ENCODE measurements around the gene PYGO2.

Gene PYGO2

DNA sequence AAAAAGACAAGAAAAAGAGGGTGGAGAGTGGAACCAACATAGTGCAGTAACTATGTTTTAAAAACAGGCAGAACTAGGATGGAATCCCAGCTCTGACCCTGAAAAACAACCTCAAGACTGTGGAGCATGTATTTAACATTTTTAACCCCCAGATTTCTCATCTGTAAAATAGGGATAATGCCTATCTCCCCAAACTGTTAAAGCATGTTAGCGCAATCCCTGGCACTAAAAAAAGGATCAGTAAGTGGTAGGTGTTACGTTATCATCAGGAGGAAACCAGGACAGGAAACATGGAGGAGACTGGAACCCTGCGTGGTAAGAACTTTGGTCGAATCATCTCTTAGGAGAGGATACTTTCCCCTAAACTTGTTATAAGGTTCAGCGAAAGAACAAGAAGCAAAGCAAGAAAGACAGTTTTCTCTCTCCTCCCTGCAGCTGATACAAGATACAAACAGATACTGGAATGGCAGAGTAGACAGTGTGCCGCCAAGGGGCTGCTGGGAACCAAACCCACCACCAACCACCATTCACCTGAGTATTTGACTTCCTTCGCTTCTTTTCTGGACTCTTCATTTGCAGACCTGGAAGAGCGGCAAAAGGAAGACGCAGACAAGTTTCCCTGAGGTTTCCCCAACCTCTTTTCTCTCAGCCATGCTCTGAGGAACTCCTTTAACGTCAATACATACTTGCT, 991 bp downstream of the PYGO2 start:
- DNase-seq (ENCODE audit: low spot score): no peak

DNA sequence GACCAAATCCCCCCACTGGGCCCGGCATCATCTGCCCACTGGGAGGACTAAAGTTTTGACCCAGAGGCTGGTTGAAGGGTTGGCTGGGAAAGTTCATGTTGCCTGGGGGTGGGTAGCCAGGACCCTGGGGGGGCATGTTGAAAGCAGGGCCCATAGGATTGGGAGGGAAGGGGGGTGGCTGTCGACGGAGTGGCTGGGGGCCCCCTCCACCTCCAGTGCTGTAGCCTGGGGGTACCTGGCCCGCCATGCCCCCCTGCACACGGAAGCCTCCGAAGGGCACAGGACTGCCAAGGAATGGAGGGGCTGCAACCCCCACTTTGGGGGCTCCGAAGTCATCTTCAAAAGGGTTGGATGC, 2.2 kb downstream of the PYGO2 start:
- no peak for DNase-seq (ENCODE audit: low spot score)

DNA sequence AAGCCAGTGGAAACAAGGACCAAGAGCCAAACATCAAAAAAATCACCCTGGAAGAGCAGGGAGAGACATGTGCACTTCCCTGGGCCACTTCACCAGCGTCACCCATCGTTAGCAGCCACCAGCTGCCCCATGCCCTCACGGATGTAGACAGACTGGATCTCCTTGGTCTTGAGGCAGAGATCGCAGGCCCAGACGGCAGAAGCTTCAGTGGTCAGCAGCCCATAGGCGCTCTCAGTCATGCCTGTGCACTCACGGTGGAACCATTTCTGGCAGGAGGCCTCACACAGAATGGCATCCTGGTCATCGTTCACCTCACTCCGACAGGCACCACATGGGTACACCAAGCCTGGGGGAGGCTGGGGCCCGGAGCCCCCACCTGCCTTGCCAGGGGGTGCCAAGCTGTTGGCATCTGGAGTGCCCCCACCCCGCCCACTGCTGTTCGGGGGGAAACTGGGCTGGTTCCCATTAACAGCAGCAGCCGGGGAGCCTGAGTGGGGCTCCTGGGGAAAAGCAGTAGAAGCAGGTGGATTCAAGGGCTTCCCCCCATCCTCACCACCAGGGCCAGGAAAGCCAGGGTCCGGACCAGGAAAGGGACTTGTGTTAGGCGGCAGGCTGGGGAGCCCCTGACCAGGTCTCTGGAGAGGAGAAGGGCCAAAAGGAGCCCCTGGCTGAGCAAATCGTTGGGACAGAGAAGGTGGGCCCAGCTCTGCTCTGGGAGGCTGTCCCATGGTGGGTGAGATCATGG, 2.7 kb downstream of the PYGO2 start:
- DNase-seq (ENCODE audit: low spot score): no peak

DNA sequence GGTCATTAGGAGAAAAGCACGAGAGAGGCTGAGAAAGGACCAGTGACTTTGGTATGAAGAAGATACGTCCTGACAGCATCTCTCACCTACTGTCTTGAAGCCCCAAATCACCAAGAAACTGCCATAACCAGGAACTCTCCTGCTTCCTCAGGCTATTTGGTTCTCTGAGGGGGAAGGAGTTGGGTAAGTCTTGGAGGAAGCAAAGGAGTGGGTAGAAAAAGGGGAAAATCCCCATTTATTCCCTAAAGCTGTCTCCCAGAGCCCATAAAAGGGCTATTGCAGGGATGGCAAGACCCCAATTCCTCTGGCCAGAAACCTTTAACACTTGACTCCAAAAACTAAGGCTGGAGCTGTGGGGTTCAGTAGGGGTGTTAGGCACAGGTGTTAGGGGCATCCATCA, 3.5 kb downstream of the PYGO2 start:
- no peak for DNase-seq (ENCODE audit: low spot score)

DNA sequence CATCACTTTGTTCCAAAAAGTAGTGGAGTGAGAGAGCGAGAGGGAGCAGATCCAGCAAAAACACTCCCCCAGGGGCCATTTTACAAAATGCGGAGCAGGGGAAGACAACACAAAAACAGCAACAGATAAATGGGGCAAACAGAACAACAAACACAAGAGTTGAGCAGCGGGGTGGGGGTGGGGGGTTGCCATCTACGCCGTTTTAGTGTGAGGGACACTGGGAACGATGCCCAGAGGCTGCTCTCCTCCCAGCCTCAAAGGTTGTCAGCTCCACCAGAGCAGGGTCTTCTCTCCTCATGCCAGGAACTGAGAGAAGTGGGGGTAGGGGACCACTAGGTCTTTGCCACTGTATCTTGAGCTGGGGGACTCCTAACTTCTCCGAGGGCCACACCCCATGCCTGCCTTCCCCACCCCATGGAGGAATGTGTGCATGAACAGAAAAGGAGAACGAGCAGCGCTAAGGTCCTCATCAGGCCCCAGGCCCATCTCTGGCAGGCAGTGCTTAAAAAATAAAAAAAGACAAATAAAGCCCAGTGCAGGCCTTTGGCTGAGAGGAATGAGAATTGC, 4.4 kb downstream of the PYGO2 start:
- DNase-seq (ENCODE audit: low spot score): no peak

DNA sequence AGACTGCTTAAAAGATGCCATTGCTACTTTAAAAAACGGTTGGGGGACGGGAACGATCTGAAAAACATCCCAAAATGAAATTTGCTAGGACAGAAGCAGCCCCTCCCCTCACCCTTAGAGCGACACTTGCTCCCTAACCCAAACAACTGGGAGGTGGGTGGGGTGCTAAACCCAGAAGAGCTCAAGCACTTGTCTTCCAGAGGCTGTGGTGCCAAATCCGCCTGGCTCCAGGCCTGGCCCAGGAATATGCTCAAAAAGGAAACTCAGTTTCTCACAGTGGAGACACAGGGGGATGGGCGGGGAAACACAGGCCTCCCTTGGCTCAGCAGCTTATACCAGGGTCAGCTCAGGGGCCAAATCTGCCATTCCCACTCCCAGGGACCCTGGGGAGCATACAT, 5.0 kb downstream of the PYGO2 start:
- DNase-seq (ENCODE audit: low spot score): no peak

DNA sequence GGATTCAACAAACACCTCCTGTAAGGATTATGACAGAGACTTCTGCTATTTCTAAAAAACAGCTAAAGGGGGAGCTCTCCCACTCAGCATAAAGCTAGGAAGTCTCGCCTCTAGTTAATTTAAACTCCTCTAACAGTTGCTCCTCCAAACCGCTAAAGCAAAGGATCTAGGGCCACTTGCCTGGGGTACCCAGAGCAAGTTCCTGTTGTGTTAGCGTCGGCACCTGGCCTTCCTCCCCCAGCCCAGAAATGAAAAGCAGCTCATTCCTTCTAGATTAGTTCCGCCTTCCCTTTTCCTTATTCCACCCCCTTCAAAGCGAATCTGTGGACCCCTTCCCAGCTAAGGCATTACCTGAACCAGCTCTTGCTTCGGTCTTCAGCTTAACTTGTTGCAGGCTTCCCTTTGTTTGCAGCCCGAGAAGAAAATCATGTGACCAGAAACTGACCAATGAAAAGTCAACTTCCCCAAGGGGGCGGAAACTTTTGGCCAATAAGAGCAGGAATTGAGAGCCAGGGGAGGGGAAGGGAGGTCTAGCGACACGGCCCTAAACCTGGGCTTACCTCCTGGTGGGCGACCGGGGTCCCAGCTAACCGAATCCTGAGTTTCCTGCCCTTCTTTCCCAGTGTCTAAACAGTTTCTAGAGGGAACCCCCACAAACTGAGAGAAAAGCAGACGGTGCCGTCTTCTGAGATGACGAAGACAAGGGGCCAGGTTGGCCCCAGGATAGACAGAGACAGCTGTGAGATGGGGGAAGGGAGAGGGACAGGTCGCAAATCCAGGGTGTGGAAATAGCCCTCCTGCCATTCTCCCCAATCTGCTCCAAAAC, 5.7 kb downstream of the PYGO2 start, which contains the start of gene PBXIP1:
PBXIP1 (minus strand) TSS at position 382 of the 826 bp plus-strand sequence. CDS start 2,378 bp downstream, outside the sequence.
- peak; percentile 91 for DNase-seq (ENCODE audit: low spot score)

DNA sequence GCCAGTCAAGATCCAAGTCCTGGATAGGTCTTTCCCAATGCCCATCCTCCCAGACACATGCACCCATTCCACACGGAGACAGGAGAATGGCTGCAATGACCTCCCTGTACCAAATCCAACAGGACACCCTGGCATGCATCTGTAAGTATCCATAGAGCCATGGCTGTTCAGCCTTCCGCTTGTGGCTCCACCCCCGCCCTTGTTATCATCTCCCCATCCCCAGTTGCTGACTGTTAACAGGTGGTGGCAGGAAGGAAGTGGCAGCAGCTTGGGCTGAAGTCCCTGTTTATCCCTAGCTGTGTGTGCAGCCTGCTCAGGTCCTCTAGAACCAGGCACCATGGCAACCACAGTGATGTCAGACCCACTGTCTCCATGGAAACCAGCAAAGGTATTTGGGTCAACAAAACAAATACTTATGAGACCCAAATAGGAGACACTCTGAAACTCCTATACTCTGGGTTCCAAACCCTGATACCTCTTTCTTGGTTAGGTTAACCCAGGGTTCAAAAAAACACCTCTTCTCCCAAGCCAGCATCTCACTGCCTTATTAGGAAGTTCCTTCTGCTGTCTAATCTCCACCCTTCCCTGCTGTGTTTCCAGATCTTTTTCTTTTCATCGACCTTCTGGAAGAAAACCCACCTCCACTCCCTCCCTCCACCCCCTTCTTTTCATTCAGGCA, 6.4 kb downstream of the PYGO2 start:
- peak; percentile 57 for DNase-seq (ENCODE audit: low spot score)

DNA sequence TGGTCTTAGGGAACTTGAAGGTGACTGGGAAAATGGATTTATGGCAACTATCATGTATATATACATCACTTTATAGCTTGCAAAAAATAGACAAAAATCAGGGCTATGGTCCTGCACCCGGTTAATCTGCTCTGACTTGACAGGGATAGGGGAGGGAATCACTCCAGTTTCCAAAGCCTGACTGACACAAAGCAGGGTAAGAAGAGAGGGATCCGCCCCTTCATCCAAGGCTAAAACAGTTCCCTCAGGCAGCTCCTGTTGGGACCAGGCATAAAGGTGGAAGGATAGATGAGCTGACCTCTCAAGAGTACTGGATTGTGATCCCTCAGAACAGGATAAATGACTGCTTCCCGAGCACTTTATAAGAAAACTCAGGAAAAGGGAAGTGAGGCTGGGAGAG, 7.0 kb downstream of the PYGO2 start:
- no peak for DNase-seq (ENCODE audit: low spot score)

DNA sequence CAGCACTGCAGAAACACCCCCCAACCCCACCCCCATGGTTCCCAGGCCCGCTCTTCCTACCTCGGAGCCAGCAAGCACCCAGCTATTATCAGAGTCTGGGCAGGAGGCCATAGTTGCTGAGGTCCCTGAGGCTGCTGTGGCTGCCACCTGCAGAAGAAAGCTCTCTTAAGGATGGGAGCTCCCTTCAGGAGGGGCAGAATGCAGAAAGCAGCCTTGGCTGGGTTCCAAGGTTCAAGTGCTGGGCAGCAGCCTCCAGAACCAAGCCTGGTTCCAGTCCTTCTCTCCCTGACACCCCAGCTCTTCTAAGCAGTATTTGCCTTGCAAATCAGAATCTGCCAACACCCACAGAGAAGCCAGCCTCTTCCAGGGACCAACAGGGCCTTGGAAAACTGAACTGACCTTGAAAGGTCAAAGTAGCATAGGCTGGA, 8.0 kb downstream of the PYGO2 start:
- DNase-seq (ENCODE audit: low spot score): no peak

DNA sequence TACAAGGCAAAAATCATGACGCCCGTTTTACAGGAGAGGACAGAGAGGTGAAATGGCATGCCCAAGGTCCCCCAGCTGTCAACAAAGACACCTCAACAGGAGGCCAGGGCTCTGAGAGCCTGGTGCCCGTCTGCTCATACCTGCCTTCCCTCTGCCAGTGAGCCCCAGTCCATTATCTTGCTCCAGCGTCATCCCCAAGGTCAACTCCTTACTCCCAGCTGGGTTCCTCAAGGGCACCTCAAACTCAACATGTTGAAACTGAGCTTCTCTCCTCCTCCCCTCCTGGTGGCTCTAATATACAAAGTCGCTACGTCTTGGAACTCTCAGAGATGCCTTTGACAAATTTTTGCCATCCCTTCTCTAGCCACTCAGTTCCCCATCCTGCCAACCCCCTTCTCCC, 8.9 kb downstream of the PYGO2 start:
- no peak for DNase-seq (ENCODE audit: low spot score)

DNA sequence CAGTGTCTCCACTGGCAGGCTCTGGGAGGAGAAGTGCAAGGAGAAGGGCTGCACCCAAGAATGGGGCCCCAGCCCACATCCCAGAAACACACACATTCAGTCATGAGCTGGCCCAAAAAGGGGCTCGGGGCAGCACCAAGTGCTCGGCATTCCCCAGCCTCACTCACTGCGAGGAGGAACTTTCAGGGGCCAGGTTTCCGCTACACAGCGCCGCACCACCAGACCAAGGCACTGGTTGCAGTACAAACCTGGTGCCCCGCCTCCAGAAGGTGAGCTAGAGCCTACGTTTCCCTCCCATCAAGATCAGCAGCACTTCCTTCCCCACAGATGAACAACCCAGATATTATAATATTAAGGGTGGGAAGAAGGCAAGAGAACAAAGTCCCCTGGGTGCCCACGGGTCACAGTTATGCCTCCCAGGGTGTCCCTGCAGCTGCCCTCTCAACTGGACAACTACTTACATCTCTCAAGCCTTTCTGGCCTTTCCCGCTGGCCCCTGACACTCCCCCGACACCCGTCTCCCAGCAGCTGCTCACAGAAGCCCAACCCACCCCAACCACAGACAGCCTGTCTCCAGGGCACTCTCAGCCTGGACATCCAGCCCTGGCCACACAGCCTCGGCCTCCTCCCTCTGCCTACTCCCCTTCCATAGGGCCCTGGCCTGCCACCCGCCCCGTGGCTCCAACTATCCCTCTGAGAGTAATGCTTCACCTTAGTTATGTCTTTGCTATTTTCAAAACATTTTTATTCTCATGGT, 9.5 kb downstream of the PYGO2 start:
- no peak for DNase-seq (ENCODE audit: low spot score)

DNA sequence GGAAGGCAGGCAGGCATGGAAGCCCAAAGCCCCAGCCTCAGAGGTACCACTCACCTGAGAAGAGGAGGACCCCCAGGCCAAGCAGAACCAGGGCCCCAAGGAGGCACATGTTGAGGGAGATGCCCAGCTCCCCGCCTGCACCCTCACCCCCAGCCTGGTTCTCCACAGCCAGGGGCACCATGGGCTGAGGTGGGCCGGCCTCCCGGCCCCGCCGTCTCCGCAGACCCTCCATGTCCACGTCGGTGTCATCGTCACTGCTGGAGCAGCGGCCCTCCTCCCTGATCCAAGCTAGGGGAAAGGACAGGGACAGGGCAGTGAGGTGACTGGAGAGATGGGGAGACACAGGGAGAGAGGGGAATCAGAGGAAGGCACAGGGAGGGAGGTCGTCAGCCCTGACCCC, 13.5 kb downstream of the PYGO2 start:
- DNase-seq (ENCODE audit: low spot score): no peak

DNA sequence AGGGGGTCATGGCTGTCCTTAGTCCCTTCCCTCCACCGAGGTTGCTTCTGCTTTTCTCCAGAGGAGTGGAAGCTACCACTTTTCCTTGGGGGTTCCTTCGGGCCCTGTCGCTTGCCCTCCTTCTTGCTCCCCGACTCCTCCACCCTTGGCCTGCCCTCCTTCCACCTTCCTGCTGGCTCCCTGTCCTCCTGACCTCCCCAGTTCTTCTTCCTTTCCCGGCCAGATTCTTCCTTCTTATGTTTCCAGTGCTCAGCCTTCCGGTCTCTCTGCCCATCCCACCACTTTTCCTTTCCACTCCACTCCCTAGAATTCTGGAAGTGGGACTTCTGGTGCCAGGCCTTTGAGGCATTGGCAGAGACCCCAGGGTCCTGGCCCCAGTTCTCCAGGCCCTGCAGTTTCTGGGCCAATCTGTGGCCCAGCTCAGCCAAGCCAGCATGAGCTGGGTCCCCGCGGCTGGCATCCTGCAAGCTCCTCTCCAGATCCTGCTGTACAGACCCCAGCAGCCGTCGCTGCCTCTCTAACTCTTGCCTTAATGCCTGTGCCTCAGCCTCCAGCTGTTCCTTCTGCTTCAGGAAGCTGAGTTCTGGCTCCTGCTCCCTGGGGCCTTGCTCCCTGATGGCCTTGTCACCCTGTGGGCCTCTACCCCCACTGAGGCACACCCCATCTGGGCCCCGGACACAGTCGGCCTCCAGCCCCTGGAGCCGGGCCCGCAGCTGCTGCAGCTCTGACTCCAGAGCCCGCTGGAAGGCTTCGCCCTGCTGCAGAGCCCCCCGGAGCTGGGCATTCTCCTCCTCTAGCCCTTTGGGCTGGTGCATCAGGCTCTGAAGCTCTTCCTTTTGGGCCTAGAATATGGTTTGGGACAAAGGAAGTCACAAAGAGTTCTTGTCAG, 15.4 kb downstream of the PYGO2 start:
- no peak for DNase-seq (ENCODE audit: low spot score)

DNA sequence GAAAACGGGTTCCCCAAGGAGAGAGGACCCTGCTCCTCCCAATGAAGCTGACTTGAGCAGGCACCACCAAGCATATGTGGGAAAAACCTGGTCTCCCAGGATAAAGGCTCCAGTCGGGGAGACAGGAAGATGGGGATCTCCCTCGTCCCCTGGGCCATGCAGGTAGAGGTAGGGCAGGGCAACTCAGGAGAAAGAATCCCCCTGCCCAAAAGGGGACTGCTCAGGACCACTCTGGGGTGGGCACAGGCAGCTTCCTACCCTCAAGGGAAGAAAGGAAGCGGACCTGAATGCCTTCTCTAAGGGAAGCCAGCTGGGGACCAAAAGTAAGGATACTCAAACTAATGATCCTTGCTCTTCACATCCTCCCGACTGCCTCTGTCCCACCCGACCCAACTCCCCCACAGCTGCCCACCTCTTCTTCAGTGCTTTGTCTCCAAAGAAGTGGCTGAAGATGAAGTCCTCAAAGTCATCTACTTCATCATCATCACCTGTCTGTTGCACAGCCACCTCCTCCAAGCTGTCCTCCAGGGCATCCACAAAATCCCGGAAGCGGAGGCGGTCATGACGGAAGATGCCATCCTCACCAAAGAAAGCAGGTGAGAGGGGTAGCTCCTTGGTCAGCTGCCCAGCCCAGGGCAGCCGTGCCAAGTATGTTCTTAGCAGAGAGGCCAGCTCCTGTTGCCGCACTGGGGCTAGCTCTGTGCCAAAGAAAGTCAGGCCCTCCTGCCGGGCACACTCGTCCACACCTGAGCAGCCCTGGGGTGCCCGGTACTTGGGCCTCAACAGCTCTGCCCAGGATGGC, 16.2 kb downstream of the PYGO2 start:
- no peak for DNase-seq (ENCODE audit: low spot score)

DNA sequence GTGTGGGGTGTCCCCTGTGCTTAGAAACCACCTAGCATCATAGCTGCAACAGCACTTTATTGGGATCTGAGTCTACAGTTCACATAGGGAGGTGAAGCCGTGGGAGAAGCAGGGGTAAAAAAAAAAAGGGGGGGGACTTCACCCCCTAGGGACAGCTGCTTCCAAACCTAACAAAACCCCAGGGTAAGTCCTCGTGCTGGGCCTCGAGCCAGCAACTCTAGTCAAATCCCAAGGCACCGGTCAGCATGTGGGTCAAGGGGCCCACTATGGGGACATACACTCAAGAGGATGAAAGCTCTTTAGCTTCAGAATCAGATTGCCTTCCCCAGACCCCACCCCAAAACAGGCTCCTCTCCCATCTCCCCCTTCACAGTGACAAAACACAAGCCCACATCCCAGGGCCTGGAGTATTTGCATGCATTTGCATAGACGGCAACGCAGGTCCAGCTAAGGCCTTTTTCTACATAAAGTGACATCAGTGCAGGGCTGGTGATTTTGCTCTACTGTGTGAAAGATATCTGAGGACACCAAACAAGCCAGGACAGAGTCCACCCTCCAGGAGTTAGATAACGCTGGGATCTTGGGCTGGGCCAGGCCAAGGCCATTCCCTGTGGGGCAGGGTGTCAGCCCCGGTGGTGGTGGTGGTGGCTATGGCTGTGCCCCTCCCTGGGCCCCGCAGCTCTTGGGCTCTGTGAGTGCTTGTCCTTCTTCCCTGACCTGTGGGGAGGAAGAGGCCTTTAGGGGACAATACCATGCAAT, 17.0 kb downstream of the PYGO2 start:
- no peak for DNase-seq (ENCODE audit: low spot score)

DNA sequence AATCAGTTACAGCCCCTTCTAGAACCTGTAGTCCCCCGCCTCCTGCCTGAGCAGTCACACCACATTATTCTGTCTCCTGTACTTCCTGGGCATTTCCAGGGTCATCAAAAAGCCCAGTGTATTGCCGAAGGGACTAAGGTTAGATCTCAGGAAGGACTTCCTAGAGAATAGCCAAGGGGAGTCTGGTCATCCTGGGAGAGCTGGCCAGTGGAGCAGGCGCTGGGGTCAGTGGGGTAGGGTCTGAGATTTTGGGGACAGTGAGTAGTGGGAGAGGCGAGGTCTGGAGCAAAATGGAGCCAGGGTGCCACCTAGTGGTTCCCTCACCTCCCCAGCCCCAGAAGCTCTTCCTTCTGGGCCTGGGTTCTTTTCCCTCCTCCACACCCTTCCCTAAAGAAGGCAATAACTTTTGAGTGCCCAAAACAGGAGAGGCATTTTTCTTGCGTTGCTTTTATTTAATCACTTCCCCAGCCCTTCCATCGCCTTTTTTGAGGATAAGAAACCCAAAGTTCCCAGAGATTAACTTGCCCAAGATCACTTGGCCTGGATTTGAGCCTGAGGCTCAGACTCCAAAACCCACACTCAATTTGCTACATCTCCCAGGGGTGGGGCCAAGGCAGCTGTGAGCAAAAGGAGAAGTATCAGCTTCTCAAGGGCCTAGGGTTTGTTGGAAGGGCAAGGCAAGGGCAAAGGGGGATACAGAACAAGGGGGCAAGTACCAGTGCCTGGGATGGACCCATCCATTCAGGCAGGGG, 17.8 kb downstream of the PYGO2 start:
- DNase-seq (ENCODE audit: low spot score): peak; percentile 54

Measured in hematopoietic multipotent progenitor cell treated with erythropoietin and hydrocortisone succinate and interleukin-3 and kit ligand, for 15 days (in vitro differentiated cells).